Thyroid gland (tissue), 4 donors: ENCODE results near the gene PIGV.

Source experiments
- POLR2A ChIP-seq, 2 donors: fragments of 450-650 bp; IDR thresholded peaks; one replicate each; pipeline ENCODE4 v1.6.1; 2017; ENCODE audit warnings: antibody characterized with exemption in 2 of 2, mild to moderate bottlenecking in 2 of 2, moderate library complexity in 1 of 2
- TF ChIP-seq, protein P1 (sequence below), 6 experiments: fragments of 200-600 bp in 3 of 6; fragments of 450-650 bp in 3 of 6; sonication (generic) in 3 of 6; IDR thresholded peaks; one replicate each; pipeline ENCODE4 v1.5.1; 2016 to 2019; ENCODE audit warnings: antibody characterized with exemption in 6 of 6, mild to moderate bottlenecking in 2 of 6, inconsistent platforms in 1 of 6, moderate library complexity in 1 of 6

DNA sequence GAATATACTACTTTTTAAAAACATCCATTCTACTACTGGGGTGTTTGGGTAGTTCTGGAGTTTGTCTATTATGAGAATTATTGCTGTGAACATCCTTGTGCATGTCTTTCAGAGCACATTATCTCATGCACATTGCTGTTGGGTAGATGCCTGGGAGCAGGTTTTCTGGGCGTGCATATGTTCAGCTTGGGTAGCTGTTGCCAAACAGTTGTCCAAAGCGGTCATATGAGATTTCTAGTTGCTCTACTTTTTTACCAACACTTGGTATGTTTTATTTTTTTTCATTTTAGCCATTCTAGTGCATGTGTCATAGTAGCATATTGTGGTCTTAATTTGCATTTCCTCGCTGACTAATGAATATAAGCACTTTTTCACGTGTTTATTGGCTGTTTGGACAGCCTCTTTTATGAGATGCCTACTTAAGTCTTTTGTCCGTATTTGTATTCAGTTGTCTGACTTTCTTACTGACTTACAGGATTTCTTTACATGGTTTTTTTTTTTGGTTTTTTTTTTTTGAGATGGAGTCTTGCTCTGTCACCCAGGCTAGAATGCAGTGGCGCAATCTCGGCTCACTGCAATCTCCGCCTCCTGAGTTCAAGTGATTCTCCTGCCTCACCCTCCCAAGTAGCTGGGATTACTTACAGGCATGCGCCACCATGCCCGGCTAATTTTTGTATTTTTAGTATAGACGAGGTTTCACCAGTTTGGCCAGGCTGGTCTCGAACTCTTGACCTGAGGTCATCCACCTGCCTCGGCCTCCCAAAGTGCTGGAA lies 56.9 kb downstream of the PIGV start:
- no peak for TF ChIP-seq POLR2A (IDR thresholded peaks at IDR 0.05)
- TF ChIP-seq, protein P1, sequence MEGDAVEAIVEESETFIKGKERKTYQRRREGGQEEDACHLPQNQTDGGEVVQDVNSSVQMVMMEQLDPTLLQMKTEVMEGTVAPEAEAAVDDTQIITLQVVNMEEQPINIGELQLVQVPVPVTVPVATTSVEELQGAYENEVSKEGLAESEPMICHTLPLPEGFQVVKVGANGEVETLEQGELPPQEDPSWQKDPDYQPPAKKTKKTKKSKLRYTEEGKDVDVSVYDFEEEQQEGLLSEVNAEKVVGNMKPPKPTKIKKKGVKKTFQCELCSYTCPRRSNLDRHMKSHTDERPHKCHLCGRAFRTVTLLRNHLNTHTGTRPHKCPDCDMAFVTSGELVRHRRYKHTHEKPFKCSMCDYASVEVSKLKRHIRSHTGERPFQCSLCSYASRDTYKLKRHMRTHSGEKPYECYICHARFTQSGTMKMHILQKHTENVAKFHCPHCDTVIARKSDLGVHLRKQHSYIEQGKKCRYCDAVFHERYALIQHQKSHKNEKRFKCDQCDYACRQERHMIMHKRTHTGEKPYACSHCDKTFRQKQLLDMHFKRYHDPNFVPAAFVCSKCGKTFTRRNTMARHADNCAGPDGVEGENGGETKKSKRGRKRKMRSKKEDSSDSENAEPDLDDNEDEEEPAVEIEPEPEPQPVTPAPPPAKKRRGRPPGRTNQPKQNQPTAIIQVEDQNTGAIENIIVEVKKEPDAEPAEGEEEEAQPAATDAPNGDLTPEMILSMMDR (IDR thresholded peaks at IDR 0.05): no peak
